Colon (tissue), 2 donors: ENCODE measurements around the gene MIGA2.
"Not testable (repeated sequence)": the region's sequence is repeated elsewhere in the genome, so short reads cannot be mapped to it uniquely, and the experiment has no call there.

Source experiments
- FAIRE-seq: peaks from 2 replicates; lab custom pipeline; 2012; peaks lifted over from hg19 to GRCh38; lab: Jason Lieb, UNC
- donor health status: control.
- donor health status: control.

MIGA2 gene

GRCh38 chr9:129011170-129011569 is 25.3 kb upstream of the MIGA2 start:
- no peak for FAIRE-seq

- no peak for FAIRE-seq
Measured at GRCh38 chr9:129011761-129012181, 24.7 kb upstream of the MIGA2 start.

DNA sequence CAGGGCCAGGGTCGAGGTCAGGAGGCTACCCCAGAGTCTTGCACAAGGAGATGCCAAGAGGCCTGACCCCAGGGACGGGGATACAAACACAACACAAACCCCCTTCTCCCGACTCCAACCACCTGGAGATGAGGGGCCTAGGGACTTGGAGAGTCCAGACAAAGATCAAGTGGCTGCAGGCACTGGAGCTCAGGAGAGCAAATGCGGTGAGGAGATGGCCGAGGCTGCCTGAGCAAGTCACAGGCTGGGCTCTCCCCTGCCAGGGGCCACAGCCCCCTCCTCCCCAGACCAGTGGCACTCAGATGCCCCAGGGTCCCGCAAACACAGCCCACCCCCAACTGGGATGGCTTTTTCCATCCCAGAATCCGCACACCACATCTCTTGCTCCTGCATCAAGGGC is 24.1 kb upstream of the MIGA2 start:
- FAIRE-seq = no peak

DNA sequence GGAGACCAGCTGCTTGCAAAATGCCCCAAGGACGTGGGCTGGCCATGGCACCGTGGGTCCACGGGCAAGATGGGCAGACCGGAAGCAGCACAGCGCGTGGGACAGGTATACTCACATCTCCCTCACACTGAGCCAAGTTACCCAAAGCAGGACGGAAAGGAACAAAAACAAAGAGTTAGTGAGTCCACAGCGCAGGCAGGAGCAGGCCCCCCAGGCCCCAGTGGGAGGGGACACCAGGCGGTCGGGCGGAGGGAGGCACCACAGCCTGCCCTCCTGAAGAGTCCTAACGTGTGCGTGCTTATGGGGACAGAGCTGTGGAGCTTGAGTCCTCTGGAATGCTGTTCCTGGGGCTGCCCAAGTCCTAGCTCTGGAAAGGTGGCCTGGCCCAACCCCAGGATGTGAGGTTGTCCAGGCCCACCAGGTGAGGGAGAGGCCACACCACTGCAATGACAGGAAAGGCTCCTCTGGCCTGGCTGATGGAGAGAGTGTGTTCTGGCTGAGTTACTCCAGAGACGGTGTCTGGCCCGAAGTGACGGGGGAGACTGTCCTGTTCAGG is 23.5 kb upstream of the MIGA2 start:
- FAIRE-seq = no peak

- FAIRE-seq = no peak
Measured at GRCh38 chr9:129013674-129014073, 22.8 kb upstream of the MIGA2 start.

DNA sequence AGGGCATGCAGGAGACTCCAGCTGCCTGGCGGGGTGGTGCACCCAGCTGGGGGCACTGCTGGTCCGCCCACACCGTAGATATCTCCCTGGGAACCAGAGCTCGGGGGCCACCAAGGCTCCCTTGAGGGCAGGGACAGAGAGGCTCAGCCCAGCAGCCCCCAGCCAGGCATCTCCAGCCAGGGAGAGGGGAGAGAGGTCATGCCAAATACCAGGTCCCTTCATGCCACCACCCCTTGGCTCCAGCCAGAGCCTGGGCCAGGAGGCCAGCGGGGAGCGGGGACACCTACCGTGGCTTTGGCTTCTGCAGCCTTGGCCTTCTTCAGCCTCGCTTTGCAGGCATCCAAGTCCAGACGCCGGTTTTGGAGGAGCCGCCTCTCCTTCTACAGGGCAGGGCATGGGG is 22.3 kb upstream of the MIGA2 start:
- no peak for FAIRE-seq

DNA sequence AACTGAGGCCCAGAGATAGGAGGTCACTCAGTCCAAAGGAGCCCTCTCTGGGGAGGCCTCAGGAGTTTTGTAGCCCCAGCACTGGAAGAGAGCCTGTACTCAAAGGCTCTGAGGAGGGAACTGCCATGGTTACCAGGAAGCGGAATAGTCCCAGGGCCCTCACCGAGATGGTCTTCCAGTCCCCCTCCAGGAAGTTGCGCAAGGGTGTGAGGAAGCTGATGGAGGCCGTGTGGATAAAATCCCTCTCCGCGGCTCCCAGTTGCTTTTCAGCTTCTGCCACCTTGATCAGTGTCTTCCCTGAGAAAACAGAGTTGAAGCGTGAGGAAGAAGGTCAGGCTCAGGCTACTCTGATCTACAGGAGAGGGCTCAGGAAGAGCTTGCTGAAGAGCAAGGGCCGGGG is 21.8 kb upstream of the MIGA2 start:
- no peak for FAIRE-seq

GRCh38 chr9:129021091-129021490 is 15.3 kb upstream of the MIGA2 start:
- FAIRE-seq = no peak

- FAIRE-seq = no peak
Measured at GRCh38 chr9:129022037-129022436, 14.4 kb upstream of the MIGA2 start.

- FAIRE-seq = no peak
Measured at GRCh38 chr9:129023036-129023907, 13.2 kb upstream of the MIGA2 start.

DNA sequence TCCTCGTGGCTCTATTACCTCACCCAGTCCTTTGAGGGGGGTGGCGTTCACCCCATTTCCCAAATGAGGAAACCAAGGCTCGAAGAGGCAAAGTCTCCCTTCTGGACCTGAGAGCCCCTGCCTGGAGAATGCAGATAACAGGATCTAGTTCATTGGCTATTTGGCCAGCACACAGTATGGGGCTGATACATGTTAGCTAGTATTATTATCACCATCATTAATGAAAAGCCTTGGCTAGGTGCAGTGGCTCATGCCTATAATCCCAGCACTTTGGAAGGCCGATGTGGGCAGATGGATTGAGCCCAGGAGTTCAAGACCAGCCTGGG is 12.6 kb upstream of the MIGA2 start:
- FAIRE-seq = no peak

- FAIRE-seq = no peak
Measured at GRCh38 chr9:129026442-129027223, 9.8 kb upstream of the MIGA2 start.

- no peak for FAIRE-seq
Measured at GRCh38 chr9:129027224-129027684, 9.2 kb upstream of the MIGA2 start.

DNA sequence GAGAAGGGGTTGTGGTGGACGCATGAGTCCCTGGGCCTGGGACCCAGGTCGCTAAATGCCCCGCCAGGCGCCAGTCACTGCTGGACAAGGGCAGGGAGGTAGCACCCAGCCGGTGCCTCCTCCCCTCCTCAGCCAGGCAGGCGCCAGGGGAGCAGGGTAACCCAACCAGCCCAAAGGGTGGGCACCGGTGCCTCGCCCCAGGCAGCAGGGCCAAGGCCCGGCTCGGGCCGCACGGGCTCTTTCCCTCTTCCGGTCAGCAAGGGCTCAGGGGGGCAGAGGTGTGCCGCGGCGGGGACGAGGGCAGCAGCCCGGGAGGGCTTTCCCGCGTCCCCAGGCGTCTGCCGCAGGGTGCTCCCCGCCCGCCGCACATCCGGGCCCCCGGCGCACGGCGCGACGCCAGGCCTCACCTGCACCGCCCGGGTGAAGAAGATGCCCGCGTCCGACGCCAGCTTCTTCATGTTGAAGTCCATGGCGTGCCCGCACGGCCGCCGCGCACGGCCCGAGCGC is 8.7 kb upstream of the MIGA2 start:
- FAIRE-seq = no peak

- no peak for FAIRE-seq
Measured at GRCh38 chr9:129028192-129028966, 8.0 kb upstream of the MIGA2 start, which contains the start of gene SH3GLB2. TSS of gene SH3GLB2 (minus strand) at chr9:129028331. CDS start at chr9:129028154, 177 bp downstream.

- no peak for FAIRE-seq
Measured at GRCh38 chr9:129030191-129030590, 6.2 kb upstream of the MIGA2 start.

DNA sequence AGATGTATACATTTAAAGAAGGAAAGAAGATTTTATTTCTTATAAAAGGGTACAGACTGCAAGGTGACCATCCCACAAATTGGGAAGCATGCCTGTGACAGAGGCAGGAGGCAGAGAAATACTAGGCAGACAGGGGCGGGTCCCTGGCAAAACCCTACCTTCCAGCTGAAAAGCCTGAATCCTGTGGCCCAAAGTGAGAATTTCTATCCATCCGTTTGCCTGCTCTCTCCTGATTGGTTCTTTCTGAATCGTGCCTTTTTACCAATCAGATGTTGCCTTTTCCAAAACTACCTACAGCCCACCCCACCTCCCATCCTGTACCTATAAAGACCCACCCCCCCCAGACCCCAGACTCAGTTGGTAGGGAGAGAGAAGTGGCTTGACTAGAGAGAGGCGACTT is 4.9 kb upstream of the MIGA2 start:
- no peak for FAIRE-seq

GRCh38 chr9:129032541-129033159 is 3.8 kb upstream of the MIGA2 start:
- no peak for FAIRE-seq

DNA sequence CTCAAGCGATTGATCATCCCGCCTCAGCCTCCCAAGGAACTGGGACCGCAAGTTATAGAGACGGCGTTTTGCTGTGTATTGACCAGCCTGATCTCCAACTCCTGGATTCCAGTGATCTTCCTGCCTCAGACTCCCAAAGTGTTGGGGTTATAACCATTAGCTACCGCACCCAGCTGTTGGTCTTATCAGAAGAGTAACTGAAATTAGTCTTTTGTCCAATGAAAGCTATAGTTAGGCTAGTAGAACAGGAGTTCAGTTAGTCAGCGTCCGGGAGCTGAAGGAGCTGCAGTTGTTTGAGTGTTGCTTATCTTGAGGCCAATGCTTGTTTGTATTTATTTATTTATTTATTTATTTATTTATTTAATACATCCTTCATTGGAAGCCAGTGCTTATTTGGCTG is 3.2 kb upstream of the MIGA2 start:
- no peak for FAIRE-seq

- FAIRE-seq = not testable (repeated sequence)
Measured at GRCh38 chr9:129035838-129036237, 588 bp upstream of the MIGA2 start.

DNA sequence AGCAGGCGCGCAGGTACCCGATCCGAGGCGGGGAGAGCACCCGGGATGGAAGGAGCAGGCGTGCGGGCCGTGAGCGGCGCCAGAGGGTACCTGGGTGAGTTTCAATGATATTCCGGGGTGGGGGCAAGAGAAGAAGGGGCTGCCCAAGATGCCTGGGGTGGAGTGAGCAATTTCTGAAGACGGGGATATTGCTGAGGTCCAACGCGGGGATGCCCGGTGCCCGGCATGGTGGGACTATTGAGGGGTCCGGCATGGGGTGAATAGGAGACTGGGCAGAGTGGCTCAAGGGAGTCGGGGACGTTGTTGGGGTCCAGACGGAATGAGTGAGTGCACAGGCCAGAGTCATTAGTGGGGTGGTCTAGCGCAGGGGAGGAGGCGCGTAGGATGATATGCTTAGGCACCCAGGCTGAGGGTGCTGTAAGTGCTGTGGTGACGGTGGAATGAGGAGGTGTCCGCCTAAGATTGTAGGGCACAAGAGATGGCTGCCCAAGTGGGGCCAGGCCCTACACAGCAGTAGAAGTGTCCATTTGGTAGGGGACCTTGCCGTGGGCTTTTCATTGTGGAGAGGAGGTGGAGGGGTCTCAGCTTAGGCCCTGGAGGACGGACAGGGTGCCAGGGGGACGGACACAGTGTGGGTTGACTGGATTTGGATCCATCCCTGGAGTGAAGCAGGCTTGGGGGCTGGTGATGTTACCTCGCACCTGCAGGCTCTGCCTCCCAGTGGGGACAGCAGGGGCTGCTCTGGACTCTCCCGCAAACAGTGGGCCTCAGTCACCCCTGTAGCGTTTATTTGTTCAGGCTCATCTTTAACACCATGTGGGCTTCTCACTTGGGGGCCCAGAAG is 719 bp downstream of the MIGA2 start:
- FAIRE-seq = no peak
